Mammary epithelial cell (primary cell): ENCODE measurements around the gene L1CAM.

Experiments used
- CTCF ChIP-seq, 2 donors: IDR thresholded peaks in 1 of 2; conservative IDR thresholded peaks in 1 of 2; 2 replicates each; pipeline ENCODE4 v1.5.1; 2011 to 2012; ENCODE audit warnings: inconsistent platforms in 2 of 2, low read length in 2 of 2, mild to moderate bottlenecking in 2 of 2, control low read depth in 1 of 2, low read depth in 1 of 2; ENCODE audit not compliant: insufficient read depth in 1 of 2; ENCODE audit errors: extremely low read depth in 1 of 2
- EZH2 ChIP-seq: IDR thresholded peaks from 2 replicates; pipeline ENCODE4 v1.6.1; 2012; ENCODE audit warnings: low read length, inconsistent platforms, borderline replicate concordance

GRCh38 chrX:153919281-153919680 lies 33.3 kb upstream of the L1CAM start:
- TF ChIP-seq CTCF (conservative IDR thresholded peaks at IDR 0.05 in 1 of 2, IDR thresholded peaks at IDR 0.05 in 1 of 2; ENCODE audit: extremely low read depth in 1 of 2, insufficient read depth in 1 of 2, low read depth in 1 of 2, low read length in 2 of 2) (no peak), EZH2 (no peak)
